ENCODE measurements around the gene BEST1.

BEST1 gene

DNA sequence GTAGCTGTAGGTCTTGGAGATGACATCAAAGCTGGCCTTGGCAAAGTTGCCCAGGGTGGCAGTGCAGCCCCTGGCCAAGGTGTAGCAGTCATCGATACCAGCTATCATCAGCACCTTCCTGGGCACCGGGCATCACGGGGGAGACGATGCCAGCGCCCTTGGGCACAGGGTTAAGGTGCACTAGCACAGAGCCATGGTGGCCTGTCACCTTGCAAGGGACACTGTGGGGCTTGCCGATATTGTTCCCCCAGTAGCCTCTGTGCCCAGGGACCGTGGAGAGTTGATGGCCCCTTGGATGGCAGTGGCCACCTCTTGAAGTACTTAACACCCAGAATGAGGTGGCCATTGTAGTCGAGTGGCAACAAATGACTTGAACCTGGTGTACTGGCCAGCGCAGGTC is 61.7 kb downstream of the BEST1 start:
- DNase-seq (ENCODE audit: extremely low read depth, low read depth): no peak
- TF ChIP-seq, protein P1, sequence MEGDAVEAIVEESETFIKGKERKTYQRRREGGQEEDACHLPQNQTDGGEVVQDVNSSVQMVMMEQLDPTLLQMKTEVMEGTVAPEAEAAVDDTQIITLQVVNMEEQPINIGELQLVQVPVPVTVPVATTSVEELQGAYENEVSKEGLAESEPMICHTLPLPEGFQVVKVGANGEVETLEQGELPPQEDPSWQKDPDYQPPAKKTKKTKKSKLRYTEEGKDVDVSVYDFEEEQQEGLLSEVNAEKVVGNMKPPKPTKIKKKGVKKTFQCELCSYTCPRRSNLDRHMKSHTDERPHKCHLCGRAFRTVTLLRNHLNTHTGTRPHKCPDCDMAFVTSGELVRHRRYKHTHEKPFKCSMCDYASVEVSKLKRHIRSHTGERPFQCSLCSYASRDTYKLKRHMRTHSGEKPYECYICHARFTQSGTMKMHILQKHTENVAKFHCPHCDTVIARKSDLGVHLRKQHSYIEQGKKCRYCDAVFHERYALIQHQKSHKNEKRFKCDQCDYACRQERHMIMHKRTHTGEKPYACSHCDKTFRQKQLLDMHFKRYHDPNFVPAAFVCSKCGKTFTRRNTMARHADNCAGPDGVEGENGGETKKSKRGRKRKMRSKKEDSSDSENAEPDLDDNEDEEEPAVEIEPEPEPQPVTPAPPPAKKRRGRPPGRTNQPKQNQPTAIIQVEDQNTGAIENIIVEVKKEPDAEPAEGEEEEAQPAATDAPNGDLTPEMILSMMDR (IDR thresholded peaks at IDR 0.05; ENCODE audit: low read depth, low read length): no peak

DNA sequence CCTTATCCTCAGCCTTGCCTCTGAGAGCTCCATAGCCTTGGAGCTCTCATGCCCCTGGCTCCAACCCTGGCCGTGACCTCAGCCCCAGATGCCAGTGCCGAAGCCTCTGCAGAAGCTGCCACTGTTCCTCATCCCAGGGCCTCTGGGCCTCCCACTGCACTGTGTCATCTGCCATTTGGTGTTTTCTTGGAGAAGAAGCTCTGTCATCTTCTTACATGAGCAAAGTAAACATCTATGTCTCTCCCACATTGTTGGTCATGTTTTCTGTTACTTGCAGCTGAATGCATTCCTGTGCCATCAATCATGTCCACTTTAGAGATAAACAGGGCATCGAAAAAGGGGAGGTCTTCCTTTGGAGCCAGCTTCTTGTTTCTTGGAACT is 62.3 kb downstream of the BEST1 start:
- TF ChIP-seq, protein P1 (IDR thresholded peaks at IDR 0.05; ENCODE audit: low read depth, low read length): no peak
- DNase-seq (ENCODE audit: extremely low read depth, low read depth): no peak

DNA sequence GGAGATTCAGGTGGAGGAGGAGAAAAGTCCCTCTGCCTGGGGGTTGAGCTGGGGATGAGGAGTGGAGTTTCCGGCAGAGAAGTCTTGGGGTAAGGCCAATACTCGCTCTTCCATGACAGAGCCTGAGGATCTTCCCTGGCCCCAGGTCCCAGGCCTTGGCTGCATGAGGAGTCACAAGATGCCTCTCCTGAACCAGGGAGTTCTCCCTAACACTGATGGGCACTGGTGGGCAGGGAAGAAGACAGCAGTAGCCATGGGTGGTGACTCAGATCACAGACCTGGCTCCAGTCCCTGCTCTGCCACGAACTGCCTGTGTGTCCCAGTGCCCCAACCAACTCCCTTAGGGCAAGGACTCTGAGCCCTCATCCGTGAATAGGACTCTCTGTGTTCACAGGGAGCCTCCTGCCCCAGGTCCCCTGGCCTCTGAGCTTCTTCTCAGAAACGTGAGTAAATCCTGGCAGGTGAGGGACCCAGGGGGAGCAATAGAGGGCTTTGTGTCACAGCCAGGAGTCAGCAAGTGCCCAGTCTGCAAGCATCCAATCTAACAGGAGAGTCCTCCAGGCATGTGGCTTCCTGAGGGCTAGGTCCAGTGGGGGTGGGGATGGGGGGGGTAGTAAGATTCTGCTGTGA is 62.8 kb downstream of the BEST1 start:
- DNase-seq (ENCODE audit: extremely low read depth, low read depth): no peak

More for the DNA sequence above, 62.8 kb downstream of the BEST1 start:
- TF ChIP-seq, protein P1 (IDR thresholded peaks at IDR 0.05; ENCODE audit: low read depth, low read length): no peak
